Smooth muscle cell (in vitro differentiated cells): Measurements from ENCODE around the gene ZMYND15. TPM values are rescaled to one million over a fixed set of nuclear protein-coding genes. Genes with fewer than 3 reads are reported as not detected.

Experiments
- DNase-seq: peaks from one replicate; lab custom pipeline; 2025; ENCODE audit not compliant: unreplicated experiment; lab: John Stamatoyannopoulos, UW
- H2AFZ ChIP-seq: fragments of 200-600 bp; sonication (generic); 2 replicates; pipeline ENCODE4 v1.6.0; 2016; ENCODE audit warnings: antibody characterized with exemption, low read depth, mild to moderate bottlenecking
- H3F3A ChIP-seq: fragments of 200-600 bp; sonication (generic); 2 replicates; pipeline ENCODE4 v1.6.0; 2017; ENCODE audit warnings: antibody characterized with exemption, low read depth
- H3K27ac ChIP-seq: fragments of 200-600 bp; sonication (generic); 2 replicates; pipeline ENCODE4 v1.5.1; 2016; ENCODE audit warnings: low read depth, mild to moderate bottlenecking
- H3K27me3 ChIP-seq: fragments of 200-600 bp; sonication (generic); 2 replicates; pipeline ENCODE4 v1.6.1; 2016; ENCODE audit warnings: low read depth, mild to moderate bottlenecking
- H3K36me3 ChIP-seq: fragments of 200-600 bp; sonication (generic); 2 replicates; pipeline ENCODE4 v1.5.1; 2016; ENCODE audit warnings: low read depth
- H3K4me1 ChIP-seq: fragments of 200-600 bp; sonication (generic); 2 replicates; pipeline ENCODE4 v1.5.1; 2016; ENCODE audit warnings: low read depth
- H3K4me2 ChIP-seq: fragments of 200-600 bp; sonication (generic); 2 replicates; pipeline ENCODE4 v1.6.0; 2016; ENCODE audit warnings: mild to moderate bottlenecking
- H3K4me3 ChIP-seq: fragments of 200-600 bp; sonication (generic); 2 replicates; pipeline ENCODE4 v1.5.1; 2016; ENCODE audit warnings: mild to moderate bottlenecking
- H3K79me2 ChIP-seq: fragments of 200-600 bp; sonication (generic); 2 replicates; pipeline ENCODE4 v1.6.0; 2016; ENCODE audit warnings: low read depth, mild to moderate bottlenecking
- H3K9ac ChIP-seq: fragments of 200-600 bp; sonication (generic); 2 replicates; pipeline ENCODE4 v1.6.0; 2016; ENCODE audit warnings: low read depth
- H3K9me3 ChIP-seq: fragments of 200-600 bp; sonication (generic); replicated peaks from 2 replicates; pipeline ENCODE4 v1.5.1; 2016; ENCODE audit warnings: low read depth
- H4K20me1 ChIP-seq: fragments of 200-600 bp; sonication (generic); 2 replicates; pipeline ENCODE4 v1.6.0; 2016; ENCODE audit warnings: low read depth
- WGBS: methylation state at CpG from one replicate; pipeline ENCODE4 v1.1.7; 2016; ENCODE audit warnings: low lambda C conversion rate; 5-methylcytosine and 5-hydroxymethylcytosine counted together
- polyA plus RNA-seq: library from polyadenylated mRNA; unstranded; fragments of >200 nt; fragmentation: Nextera tagmentation; extraction: Ambion mirVana; gene quantifications from 2 replicates; pipeline ENCODE4 v1.2.1, GENCODE V29; 2016
- total RNA-seq: library from RNA; depleted of rRNA; stranded (reverse); fragments of >200 nt; gene quantifications from 2 replicates; pipeline ENCODE4 v1.2.3, GENCODE V29; 2014
- TF ChIP-seq, protein P1 (sequence below): fragments of 200-600 bp; sonication (generic); IDR thresholded peaks from 2 replicates; pipeline ENCODE4 v1.5.1; 2017; ENCODE audit warnings: borderline replicate concordance, mild to moderate bottlenecking, antibody characterized with exemption; ENCODE audit not compliant: insufficient read depth, poor library complexity, severe bottlenecking

Gene ZMYND15
- total and polyA plus RNA-seq, 2 experiments from 2014 or later, result not detected

DNA sequence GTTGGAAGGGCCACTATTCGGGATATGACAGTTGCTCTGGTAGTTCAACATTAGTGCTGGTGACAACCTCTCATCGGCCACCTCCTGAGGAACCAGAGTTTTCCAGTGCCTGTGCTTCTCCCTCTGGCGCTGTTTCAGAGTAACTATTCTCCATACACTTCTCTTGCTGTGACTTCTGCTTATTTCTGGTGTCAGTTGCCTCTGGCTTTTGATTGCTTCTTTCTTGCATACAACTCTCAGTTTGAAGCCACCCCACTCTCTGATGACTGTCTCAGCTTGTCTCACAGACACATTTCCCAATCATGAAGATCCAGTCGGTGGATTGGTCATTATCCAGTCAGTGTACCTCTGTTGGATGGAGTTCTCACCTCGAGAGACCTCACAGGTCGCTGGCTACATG lies 28.7 kb downstream of the ZMYND15 start:
- Histone ChIP-seq H3K4me2 (no peak overlapping the region), H3K9ac (no peak overlapping the region), H3K4me3 (no peak overlapping the region), H3K36me3 (no peaks in the 10 kb centered on the region), H4K20me1 (no peaks in the 10 kb centered on the region), H3K9me3 (no peaks in the 10 kb centered on the region), H3K4me1 (no peaks in the 10 kb centered on the region), H2AFZ (no peak overlapping the region), H3K79me2 (no peaks in the 10 kb centered on the region), H3K27ac (no peak overlapping the region), H3F3A (no peaks in the 10 kb centered on the region), H3K27me3 (peaks cover 4% of the 10 kb centered on the region)
- TF ChIP-seq, protein P1, sequence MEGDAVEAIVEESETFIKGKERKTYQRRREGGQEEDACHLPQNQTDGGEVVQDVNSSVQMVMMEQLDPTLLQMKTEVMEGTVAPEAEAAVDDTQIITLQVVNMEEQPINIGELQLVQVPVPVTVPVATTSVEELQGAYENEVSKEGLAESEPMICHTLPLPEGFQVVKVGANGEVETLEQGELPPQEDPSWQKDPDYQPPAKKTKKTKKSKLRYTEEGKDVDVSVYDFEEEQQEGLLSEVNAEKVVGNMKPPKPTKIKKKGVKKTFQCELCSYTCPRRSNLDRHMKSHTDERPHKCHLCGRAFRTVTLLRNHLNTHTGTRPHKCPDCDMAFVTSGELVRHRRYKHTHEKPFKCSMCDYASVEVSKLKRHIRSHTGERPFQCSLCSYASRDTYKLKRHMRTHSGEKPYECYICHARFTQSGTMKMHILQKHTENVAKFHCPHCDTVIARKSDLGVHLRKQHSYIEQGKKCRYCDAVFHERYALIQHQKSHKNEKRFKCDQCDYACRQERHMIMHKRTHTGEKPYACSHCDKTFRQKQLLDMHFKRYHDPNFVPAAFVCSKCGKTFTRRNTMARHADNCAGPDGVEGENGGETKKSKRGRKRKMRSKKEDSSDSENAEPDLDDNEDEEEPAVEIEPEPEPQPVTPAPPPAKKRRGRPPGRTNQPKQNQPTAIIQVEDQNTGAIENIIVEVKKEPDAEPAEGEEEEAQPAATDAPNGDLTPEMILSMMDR, result no peak
- 82% methylated on average over 6 of the region's 6 CpGs for WGBS
- no peak for DNase-seq

DNA sequence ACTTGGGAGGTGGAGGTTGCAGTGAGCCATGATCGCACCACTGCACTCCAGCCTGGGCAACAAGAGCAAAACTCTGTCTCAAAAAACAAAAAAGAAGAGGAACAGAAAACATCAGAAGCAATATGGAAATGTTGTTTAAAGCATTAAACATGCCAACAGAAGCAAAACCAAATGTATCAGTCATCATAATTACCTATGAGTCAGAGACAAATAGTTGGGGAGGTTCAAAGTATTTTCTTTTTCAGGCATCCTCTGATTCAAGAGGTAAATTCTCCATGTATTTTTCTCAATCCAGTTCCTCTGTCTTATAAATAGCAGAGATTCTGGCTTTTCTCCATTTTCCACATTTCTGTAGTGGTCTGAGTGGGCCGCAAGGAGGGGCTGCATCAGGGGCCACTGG lies 30.0 kb downstream of the ZMYND15 start:
- Histone ChIP-seq H3K27ac (no peak overlapping the region), H3K36me3 (no peaks in the 10 kb centered on the region), H3K4me2 (no peak overlapping the region), H3K4me1 (no peaks in the 10 kb centered on the region), H3K79me2 (no peaks in the 10 kb centered on the region), H4K20me1 (no peaks in the 10 kb centered on the region), H3K9me3 (no peaks in the 10 kb centered on the region), H2AFZ (no peak overlapping the region), H3K4me3 (no peak overlapping the region), H3K9ac (no peak overlapping the region), H3F3A (no peaks in the 10 kb centered on the region), H3K27me3 (peaks cover 8% of the 10 kb centered on the region)
- WGBS, result 88% methylated on average over 2 of the region's 2 CpGs
- no peak for DNase-seq
- TF ChIP-seq, protein P1, result no peak

DNA sequence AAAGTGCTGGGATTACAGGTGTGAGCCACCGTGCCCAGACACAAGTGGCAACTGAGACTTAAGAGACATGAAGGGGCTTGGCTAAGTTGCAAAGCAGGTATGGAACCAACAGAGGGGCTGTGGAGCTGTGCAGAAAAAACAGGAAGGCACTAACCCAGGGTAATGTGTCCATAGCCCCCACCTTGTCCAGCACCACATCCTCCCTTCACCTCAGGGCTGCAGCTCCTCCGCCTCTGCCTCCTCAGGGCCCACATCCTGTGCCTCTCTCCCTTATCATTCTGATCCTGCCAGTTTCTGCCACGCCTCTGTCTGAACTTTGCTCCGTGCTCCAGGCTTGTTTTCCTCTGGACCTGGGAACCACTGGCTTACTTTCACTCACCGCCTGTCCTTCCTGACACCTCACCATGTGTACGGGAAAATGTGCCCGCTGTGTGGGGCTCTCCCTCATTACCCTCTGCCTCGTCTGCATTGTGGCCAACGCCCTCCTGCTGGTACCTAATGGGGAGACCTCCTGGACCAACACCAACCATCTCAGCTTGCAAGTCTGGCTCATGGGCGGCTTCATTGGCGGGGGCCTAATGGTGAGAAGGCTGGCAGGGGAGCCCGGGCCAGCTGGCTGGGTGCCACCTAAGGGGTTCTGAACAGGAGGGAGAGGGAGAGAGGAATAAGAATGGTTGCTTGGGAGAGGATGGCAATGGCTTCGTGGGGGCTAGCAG lies 32.0 kb downstream of the ZMYND15 start, which contains the start of gene TM4SF5:
Gene TM4SF5 (plus strand): TSS at position 368 of the 716 bp plus-strand sequence. CDS start 37 bp downstream, at position 405.
- no peak within 1 kb of the TSS for H3K27ac ChIP-seq

More for the DNA sequence above, 32.0 kb downstream of the ZMYND15 start, which contains the start of gene TM4SF5:
- no peak within 1 kb of the TSS for H3K9ac ChIP-seq
- DNase-seq, result no peak
- H3K79me2 ChIP-seq, result no peaks in the 10 kb centered on the region
- 83% methylated on average over 13 of the region's 13 CpGs for WGBS
- no peaks in the 10 kb centered on the region for H3K4me1 ChIP-seq
- H3K4me3 ChIP-seq, result no peak within 1 kb of the TSS
- H3K4me2 ChIP-seq, result no peak within 1 kb of the TSS
- no peaks in the 10 kb centered on the region for H3K36me3 ChIP-seq
- H3K9me3 ChIP-seq, result no peaks in the 10 kb centered on the region
- TF ChIP-seq, protein P1, result no peak
- H3K27me3 ChIP-seq, result peaks cover 8% of the 10 kb centered on the region
- H2AFZ ChIP-seq, result no peak within 1 kb of the TSS
- no peaks in the 10 kb centered on the region for H4K20me1 ChIP-seq
- no peaks in the 10 kb centered on the region for H3F3A ChIP-seq
